H54 (cell line): ENCODE results near the gene PROX1.
"Not testable (repeated sequence)": the region's sequence is repeated elsewhere in the genome, so short reads cannot be mapped to it uniquely, and the experiment has no call there.

Experiments
- DNase-seq: peaks from one replicate; pipeline ENCODE4 v3.0.0; 2011; ENCODE audit warnings: low spot score, mixed read lengths; ENCODE audit not compliant: insufficient read length
- FAIRE-seq: peaks from 3 replicates; lab custom pipeline; 2011; peaks lifted over from hg19 to GRCh38; lab: Jason Lieb, UNC
- POLR2A ChIP-seq: IDR thresholded peaks from 2 replicates; pipeline ENCODE4 v1.6.1; 2011; ENCODE audit warnings: low read depth, mild to moderate bottlenecking, low read length

PROX1 gene

DNA sequence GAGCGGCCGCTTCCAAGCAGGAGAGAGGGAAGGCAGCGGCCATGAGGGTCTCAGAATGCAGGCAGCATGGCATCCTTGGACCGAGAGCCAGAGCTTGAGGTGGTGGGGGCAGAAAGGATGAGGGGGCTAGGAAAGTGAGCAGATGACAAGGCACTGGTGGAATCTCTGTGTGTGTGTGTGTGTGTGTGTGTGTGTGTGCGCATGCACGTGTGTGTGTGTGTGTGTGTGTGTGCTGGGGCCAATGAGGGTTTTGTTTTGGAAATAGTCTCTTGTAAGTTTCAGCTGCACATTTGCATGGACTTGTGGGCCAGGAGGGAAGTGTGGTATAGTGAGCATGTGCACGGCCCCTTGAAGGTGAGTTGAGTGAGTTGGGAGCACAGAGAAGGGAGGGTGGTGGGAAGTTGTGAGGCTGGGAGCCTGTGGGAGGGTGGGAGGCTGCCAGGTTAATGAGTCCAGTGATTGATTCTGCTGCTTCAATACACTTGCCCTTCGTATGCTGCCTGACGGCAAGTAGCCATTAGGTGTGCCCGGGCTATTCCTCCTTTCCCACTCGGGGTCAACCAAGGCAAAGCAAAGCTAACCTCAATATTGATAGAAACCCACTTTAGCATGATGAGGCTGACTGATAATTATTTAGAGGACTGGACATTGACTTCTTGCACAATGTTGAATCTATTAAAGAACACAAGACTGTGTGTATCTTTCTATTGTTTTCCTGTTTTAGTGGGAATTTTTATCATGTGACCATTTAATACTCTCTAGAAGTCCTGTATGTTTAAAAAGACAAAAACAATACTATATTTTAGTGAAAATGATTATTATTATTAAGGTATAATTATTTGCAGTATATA, 80.3 kb downstream of the PROX1 start:
- no peak for FAIRE-seq
- no peak for DNase-seq
- no peak for TF ChIP-seq POLR2A

DNA sequence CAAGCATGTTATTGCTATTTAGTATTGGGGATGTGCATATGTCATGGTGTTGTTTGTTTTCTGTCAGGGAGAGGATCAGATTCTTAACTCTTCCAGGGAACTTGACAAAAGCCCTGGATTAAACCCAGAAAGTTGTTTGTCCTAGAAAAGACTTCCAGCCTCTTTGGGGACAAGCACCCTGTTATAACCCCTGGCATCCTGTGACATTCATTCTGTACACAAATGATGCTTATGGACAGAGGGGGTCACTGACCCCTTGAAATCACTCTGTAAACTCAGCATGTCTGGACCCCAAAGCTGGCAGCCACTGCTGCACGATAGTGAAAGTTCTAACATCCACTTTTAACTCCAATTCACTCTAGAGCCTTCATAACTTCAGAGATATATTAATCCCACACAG, 81.2 kb downstream of the PROX1 start:
- no peak for FAIRE-seq
- no peak for DNase-seq

DNA sequence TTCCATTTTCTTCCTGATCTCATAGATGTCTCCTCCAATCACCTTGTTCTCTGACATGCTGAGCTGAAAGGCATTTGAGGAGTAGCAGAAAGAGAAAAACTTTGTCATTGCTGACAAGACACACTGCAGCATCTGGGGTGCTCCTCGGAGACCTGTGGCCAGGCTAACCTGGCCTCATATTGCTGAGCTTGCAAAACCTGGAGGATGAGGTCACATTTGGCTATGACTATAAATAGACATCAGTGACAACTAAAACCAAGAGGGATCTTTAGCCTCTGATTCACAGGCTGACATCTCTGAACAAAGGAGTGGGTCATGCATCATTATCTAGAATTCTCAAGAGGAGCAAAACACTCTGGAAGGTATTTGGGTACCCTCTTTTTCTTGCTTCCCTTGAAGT, 83.7 kb downstream of the PROX1 start:
- no peak for FAIRE-seq
- no peak for DNase-seq
- TF ChIP-seq POLR2A, result no peak

More for the DNA sequence above, 81.2 kb downstream of the PROX1 start:
- TF ChIP-seq POLR2A, result no peak

- no peak for DNase-seq
- FAIRE-seq, result no peak
- no peak for TF ChIP-seq POLR2A
These were observed 84.8 kb downstream of the PROX1 start for GRCh38 chr1:214072426-214073157.

- FAIRE-seq, result no peak
These were observed 86.7 kb downstream of the PROX1 start for GRCh38 chr1:214074477-214074876.

GRCh38 chr1:214075305-214075998, 87.7 kb downstream of the PROX1 start:
- FAIRE-seq (no peak), DNase-seq (no peak)
- TF ChIP-seq POLR2A, result no peak

More at GRCh38 chr1:214074477-214074876, 86.7 kb downstream of the PROX1 start:
- no peak for DNase-seq
- TF ChIP-seq POLR2A, result no peak

- no peak for DNase-seq
- no peak for TF ChIP-seq POLR2A
- no peak for FAIRE-seq
These were observed 88.4 kb downstream of the PROX1 start for GRCh38 chr1:214075999-214076707.

DNA sequence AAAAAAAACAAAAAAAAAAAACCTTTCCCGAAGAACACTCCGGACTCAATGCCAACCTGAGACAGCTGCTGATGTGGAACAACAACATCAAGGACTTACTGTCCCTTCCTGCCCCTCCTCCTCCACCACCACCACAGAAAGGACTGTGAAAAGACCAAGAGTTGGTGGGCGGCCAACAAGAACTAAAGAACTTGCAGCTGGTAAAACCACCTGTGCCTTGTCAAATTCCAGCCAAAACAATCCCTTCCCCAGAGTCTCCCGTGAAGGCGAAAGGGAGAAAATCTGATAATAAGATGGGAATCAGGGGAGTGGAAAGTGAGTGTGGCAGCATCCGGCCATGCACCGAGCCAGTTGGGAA, 88.9 kb downstream of the PROX1 start:
- DNase-seq, result no peak
- TF ChIP-seq POLR2A, result no peak
- no peak for FAIRE-seq

DNA sequence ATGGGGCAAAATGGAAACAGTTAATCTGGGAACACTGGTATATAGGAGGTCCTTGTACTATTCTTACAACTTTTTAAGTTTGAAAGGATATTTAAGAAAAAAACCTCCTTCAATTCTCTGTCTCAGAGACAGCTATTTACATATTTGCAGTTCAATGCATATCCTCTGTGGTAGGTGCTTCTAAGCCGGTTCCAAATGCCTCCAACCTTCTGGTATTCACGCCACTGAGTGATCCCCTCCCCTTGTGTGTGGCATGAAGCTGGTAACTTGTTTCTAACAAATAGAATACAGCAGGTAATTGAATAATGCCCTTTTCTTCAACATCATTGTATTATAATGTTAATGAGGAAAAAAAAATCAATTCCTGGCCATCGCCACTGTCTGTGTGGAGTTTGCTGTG, 91.2 kb downstream of the PROX1 start:
- DNase-seq, result no peak
- FAIRE-seq, result no peak
- no peak for TF ChIP-seq POLR2A

- DNase-seq (no peak), FAIRE-seq (no peak)
- no peak for TF ChIP-seq POLR2A
These were observed 97.6 kb downstream of the PROX1 start for GRCh38 chr1:214085325-214085724.

DNA sequence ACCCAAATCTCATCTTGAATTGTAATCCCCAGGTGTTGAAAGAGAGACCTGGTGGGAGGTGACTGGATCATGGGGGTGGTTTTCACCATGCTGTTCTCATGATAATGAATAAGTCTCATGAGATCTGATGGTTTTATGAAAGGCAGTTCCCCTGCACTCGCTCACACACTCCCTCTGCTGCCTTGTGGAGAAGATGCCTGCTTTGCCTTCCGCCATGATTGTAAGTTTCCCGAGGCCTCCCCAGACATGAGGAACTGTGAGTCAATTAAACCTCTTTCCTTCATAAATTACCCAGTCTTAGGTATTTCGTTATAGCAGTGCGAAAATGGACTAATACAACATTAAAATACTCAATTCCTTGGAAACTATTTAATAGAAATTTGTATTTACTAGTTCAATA, 99.2 kb downstream of the PROX1 start:
- FAIRE-seq, result no peak
- TF ChIP-seq POLR2A, result no peak
- DNase-seq, result no peak

GRCh38 chr1:214089003-214089402, 101.2 kb downstream of the PROX1 start:
- FAIRE-seq, DNase-seq: not testable (repeated sequence)
